GM23248 (cell line): ENCODE data around the gene IRS4. TPM values are rescaled to one million over a fixed set of nuclear protein-coding genes. Genes with fewer than 3 reads are reported as not detected.

Experiments used
- DNase-seq: peaks from one replicate; pipeline ENCODE4 v3.0.0-alpha.2; 2015
- H2AFZ ChIP-seq: fragments of 200-600 bp; sonication (generic); 2 replicates; pipeline ENCODE4 v1.6.1; 2016; ENCODE audit warnings: antibody characterized with exemption
- H3F3A ChIP-seq: fragments of 200-600 bp; sonication (generic); 2 replicates; pipeline ENCODE4 v1.6.1; 2016; ENCODE audit warnings: mild to moderate bottlenecking, antibody characterized with exemption, mixed run types; ENCODE audit not compliant: insufficient read depth
- H3K27ac ChIP-seq: fragments of 200-600 bp; sonication (generic); 2 replicates; pipeline ENCODE4 v1.5.1; 2016; ENCODE audit warnings: mild to moderate bottlenecking
- H3K27me3 ChIP-seq: fragments of 200-600 bp; sonication (generic); replicated peaks from 2 replicates; pipeline ENCODE4 v1.6.1; 2016; ENCODE audit warnings: mild to moderate bottlenecking; ENCODE audit not compliant: insufficient read depth
- H3K36me3 ChIP-seq: fragments of 200-600 bp; sonication (generic); 2 replicates; pipeline ENCODE4 v1.6.1; 2016; ENCODE audit warnings: low read depth, mild to moderate bottlenecking
- H3K4me1 ChIP-seq: fragments of 200-600 bp; sonication (generic); 2 replicates; pipeline ENCODE4 v1.6.1; 2016; ENCODE audit warnings: mild to moderate bottlenecking; ENCODE audit not compliant: insufficient read depth
- H3K4me2 ChIP-seq: fragments of 200-600 bp; sonication (generic); one replicate; pipeline ENCODE4 v1.6.1; 2016; ENCODE audit warnings: mild to moderate bottlenecking; ENCODE audit not compliant: unreplicated experiment
- H3K4me3 ChIP-seq: fragments of 200-600 bp; sonication (generic); 2 replicates; pipeline ENCODE4 v1.5.1; 2016; ENCODE audit warnings: mild to moderate bottlenecking
- H3K79me2 ChIP-seq: fragments of 200-600 bp; sonication (generic); 2 replicates; pipeline ENCODE4 v1.6.1; 2016; ENCODE audit warnings: mild to moderate bottlenecking; ENCODE audit not compliant: insufficient read depth
- H3K9ac ChIP-seq: fragments of 200-600 bp; sonication (generic); 2 replicates; pipeline ENCODE4 v1.6.1; 2016; ENCODE audit warnings: mild to moderate bottlenecking
- H3K9me2 ChIP-seq: fragments of 200-600 bp; sonication (generic); 2 replicates; pipeline ENCODE4 v1.6.1; 2016; ENCODE audit warnings: mixed run types, mild to moderate bottlenecking, moderate library complexity; ENCODE audit not compliant: insufficient read depth
- H3K9me3 ChIP-seq: fragments of 200-600 bp; sonication (generic); one replicate; pipeline ENCODE4 v1.6.1; 2017; ENCODE audit warnings: low read depth
- H4K20me1 ChIP-seq: fragments of 200-600 bp; sonication (generic); 2 replicates; pipeline ENCODE4 v1.6.0; 2016; ENCODE audit not compliant: insufficient read depth
- EZH2 ChIP-seq: fragments of 200-600 bp; sonication (generic); IDR thresholded peaks from 2 replicates; pipeline ENCODE4 v1.6.1; 2018; ENCODE audit warnings: antibody characterized with exemption, mild to moderate bottlenecking; ENCODE audit not compliant: insufficient read depth, poor library complexity, severe bottlenecking
- EZH2phosphoT487 ChIP-seq: fragments of 200-600 bp; sonication (generic); IDR thresholded peaks from 2 replicates; pipeline ENCODE4 v1.6.1; 2018; ENCODE audit warnings: antibody characterized with exemption, moderate library complexity, mild to moderate bottlenecking, low read depth; ENCODE audit not compliant: insufficient read depth
- whole genome bisulfite sequencing, 2 experiments: methylation state at CpG; one replicate each; pipeline ENCODE4 v1.1.6; 2015 to 2017; ENCODE audit warnings: low lambda C conversion rate in 2 of 2, low coverage in 1 of 2; ENCODE audit errors: missing lambda C conversion rate in 2 of 2; 5-methylcytosine and 5-hydroxymethylcytosine counted together
- in situ Hi-C: fragments of 300-500 bp; cut with MboI; formaldehyde crosslinking; loops from 2 replicates; pipeline ENCODE4 v1.15.0; 2020
- polyA plus RNA-seq: library from polyadenylated mRNA; unstranded; fragments of >200 nt; fragmentation: Nextera tagmentation; extraction: Ambion mirVana; gene quantifications from 2 replicates; pipeline ENCODE4 v1.2.1, GENCODE V29; 2016
- total RNA-seq: library from RNA; depleted of rRNA; stranded (reverse); fragments of >200 nt; shearing (Covaris generic); gene quantifications from 2 replicates; pipeline ENCODE4 v1.2.3, GENCODE V29; 2014; rRNA removed

Gene IRS4
- total RNA-seq (not detected in 2 replicates), polyA plus RNA-seq (not detected in 2 replicates)

DNA sequence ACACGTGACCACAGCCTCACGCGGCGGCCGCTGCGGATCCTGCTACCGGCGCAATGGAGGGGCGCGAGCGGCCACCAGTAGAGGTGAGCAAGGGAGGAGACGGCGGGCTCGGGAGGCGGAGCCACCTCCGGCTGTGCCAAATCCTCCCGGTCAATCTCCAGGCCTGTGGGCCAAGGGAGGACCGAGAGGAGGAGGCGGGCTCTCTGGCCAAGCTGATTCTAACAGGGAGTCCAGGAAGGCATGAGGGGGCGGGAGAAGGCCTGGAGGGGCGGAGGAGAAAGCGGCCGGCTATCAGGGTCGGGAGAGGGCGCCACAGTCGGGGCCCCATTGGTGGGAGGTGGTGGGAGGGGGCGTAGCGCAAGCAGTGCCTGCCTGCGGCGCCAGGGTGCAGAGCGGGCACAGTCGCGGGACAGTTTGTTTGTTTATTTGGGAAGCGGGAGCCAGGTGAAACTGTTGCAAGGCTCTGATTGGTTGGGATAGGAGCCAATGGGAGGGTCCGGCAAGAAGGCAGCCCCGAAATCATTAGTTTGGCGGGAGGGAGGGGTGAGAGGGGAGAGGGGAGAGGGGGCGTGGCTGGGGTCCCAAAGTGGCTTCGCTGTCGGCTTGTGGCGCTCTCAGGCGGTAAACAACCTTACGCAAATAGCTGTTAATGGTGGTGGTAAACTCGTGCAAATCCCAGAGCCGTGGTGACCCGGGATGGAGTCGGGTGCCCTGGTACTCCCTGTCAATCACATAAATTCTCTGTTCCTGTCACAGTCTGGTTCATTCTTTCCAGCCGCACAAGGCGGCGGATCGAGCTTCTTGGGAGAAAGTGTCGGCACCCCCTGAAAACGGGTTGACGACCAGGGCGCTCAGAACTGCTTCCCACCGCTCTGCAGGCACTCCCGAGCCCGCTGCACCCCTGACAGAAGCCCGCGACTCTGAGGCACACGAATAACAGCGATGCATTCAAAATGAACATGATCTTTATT, at the start of gene IRS4:
IRS4 (minus strand) TSS at position 55 of the 971 bp plus-strand sequence.
- in situ Hi-C loops = no loop called here
- TF ChIP-seq EZH2phosphoT487 (no peak), EZH2 (no peak)
- no peaks in the 10 kb centered on the region for H3K4me1 ChIP-seq
- H3K27me3 ChIP-seq = peaks cover 13% of the 10 kb centered on the region
- no peaks in the 10 kb centered on the region for H3K9me2 ChIP-seq
- peak within 1 kb of the TSS; percentile 65 for H3K4me2 ChIP-seq
- H2AFZ ChIP-seq = peak within 1 kb of the TSS; percentile 60
- peak within 1 kb of the TSS; percentile 57 for H3K4me3 ChIP-seq
- no peak within 1 kb of the TSS for H3K27ac ChIP-seq
- no peaks in the 10 kb centered on the region for H3K9me3 ChIP-seq
- no peaks in the 10 kb centered on the region for H3K79me2 ChIP-seq
- H4K20me1 ChIP-seq = no peaks in the 10 kb centered on the region
- 1 to 2% methylated on average over 24 to 54 of the region's 62 CpGs for WGBS, 2 experiments
- peak; percentile 36 for DNase-seq
- H3F3A ChIP-seq = no peaks in the 10 kb centered on the region
- no peak within 1 kb of the TSS for H3K9ac ChIP-seq
- H3K36me3 ChIP-seq = no peaks in the 10 kb centered on the region

DNA sequence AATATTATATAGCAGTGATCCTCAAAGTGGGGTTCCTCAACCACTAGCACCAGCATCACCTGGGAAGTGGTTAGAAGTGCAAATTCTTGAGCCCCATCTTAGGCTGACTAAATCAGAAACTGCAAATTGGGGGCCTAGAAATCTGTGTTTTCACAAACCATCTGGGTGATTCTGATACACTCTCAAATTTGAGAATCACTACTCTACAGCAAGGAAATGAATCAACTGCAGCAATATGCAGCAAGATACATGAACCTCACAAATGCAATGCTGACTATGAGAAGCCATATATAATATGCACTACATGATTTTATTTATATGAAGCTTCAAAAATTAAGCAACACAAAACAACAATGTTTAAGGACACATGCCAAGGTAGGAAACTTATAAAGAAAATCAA, 36.2 kb upstream of the IRS4 start:
- DNase-seq = no peak
- H2AFZ ChIP-seq = no peak overlapping the region

GRCh38 chrX:108763559-108763958, 27.2 kb upstream of the IRS4 start:
- no peak for TF ChIP-seq EZH2phosphoT487
- TF ChIP-seq EZH2 = no peak
- Histone ChIP-seq H3K27ac (no peak overlapping the region), H3F3A (no peaks in the 10 kb centered on the region), H3K4me3 (no peak overlapping the region), H3K9me3 (no peaks in the 10 kb centered on the region), H3K4me1 (no peaks in the 10 kb centered on the region), H2AFZ (no peak overlapping the region), H3K9me2 (no peaks in the 10 kb centered on the region), H3K27me3 (no peaks in the 10 kb centered on the region), H3K36me3 (no peaks in the 10 kb centered on the region), H3K4me2 (no peak overlapping the region), H4K20me1 (no peaks in the 10 kb centered on the region), H3K9ac (no peak overlapping the region), H3K79me2 (no peaks in the 10 kb centered on the region)
- no peak for DNase-seq
- in situ Hi-C loops = no loop called here
- WGBS, 2 experiments = 9% methylated on average over 1 of the region's 1 CpG; no CpG with 5 or more reads in 1 of the 2 experiments

More for the DNA sequence above, 36.2 kb upstream of the IRS4 start:
- in situ Hi-C loops = no loop called here
- TF ChIP-seq EZH2phosphoT487 (no peak), EZH2 (no peak)
- Histone ChIP-seq H4K20me1 (no peaks in the 10 kb centered on the region), H3K4me2 (no peak overlapping the region), H3K9ac (no peak overlapping the region), H3K9me3 (no peaks in the 10 kb centered on the region), H3F3A (no peaks in the 10 kb centered on the region), H3K27ac (no peak overlapping the region), H3K4me3 (no peak overlapping the region), H3K27me3 (no peaks in the 10 kb centered on the region), H3K36me3 (no peaks in the 10 kb centered on the region), H3K79me2 (no peaks in the 10 kb centered on the region), H3K4me1 (no peaks in the 10 kb centered on the region), H3K9me2 (no peaks in the 10 kb centered on the region)

GRCh38 chrX:108740299-108740774, 4.0 kb upstream of the IRS4 start:
- in situ Hi-C loops = no loop called here
- TF ChIP-seq EZH2 (no peak), EZH2phosphoT487 (no peak)

More at GRCh38 chrX:108740299-108740774, 4.0 kb upstream of the IRS4 start:
- Histone ChIP-seq H3K4me1 (no peaks in the 10 kb centered on the region), H3K9me3 (no peaks in the 10 kb centered on the region), H3K4me3 (no peak overlapping the region), H3K36me3 (no peaks in the 10 kb centered on the region), H3K9ac (no peak overlapping the region), H3K27me3 (peaks cover 9% of the 10 kb centered on the region; the same call in 1 of the 2 replicates), H3K4me2 (no peak overlapping the region), H3K9me2 (no peaks in the 10 kb centered on the region), H3F3A (no peaks in the 10 kb centered on the region), H3K79me2 (no peaks in the 10 kb centered on the region), H2AFZ (no peak overlapping the region), H4K20me1 (no peaks in the 10 kb centered on the region), H3K27ac (no peak overlapping the region)
- WGBS, 2 experiments = 16 to 36% methylated on average over 1 of the region's 1 CpG
- no peak for DNase-seq
